Lung (tissue), 12 donors: ENCODE measurements around the gene CLN3. TPM values are rescaled to one million over a fixed set of nuclear protein-coding genes. Genes with fewer than 3 reads are reported as not detected.

Source experiments
- ATAC-seq: fragments of 200-7000 bp; cut with Tn5 transposase; one replicate; pipeline ENCODE4 v1.9.1; 2020; ENCODE audit warnings: moderate number of reproducible peaks; ENCODE audit not compliant: insufficient read depth, low FRiP score
- DNase-seq, 3 donors: peaks; one replicate each; pipeline ENCODE4 v3.0.0-alpha.2; 2013 to 2017
- H3K27ac ChIP-seq, 2 donors: one replicate each; pipeline ENCODE4 v1.5.1; 2013; ENCODE audit warnings: mild to moderate bottlenecking in 2 of 2, moderate library complexity in 2 of 2, control low read depth in 1 of 2, inconsistent platforms in 1 of 2, low read depth in 1 of 2, low read length in 1 of 2
- H3K27me3 ChIP-seq, 3 donors: one replicate each; pipeline ENCODE4 v1.5.1; 2013; ENCODE audit warnings: low read length in 2 of 3; ENCODE audit not compliant: control insufficient read depth in 3 of 3, insufficient read depth in 3 of 3
- H3K36me3 ChIP-seq, 4 donors: one replicate each; pipeline ENCODE4 v1.5.1; 2013; ENCODE audit warnings: low read length in 4 of 4, mild to moderate bottlenecking in 1 of 4, moderate library complexity in 1 of 4; ENCODE audit not compliant: control insufficient read depth in 4 of 4, insufficient read depth in 4 of 4
- H3K4me1 ChIP-seq, 5 donors: one replicate each; pipeline ENCODE4 v1.5.1; 2013; ENCODE audit warnings: low read length in 5 of 5, mild to moderate bottlenecking in 2 of 5, moderate library complexity in 1 of 5; ENCODE audit not compliant: control insufficient read depth in 5 of 5, insufficient read depth in 5 of 5
- H3K4me3 ChIP-seq: one replicate; pipeline ENCODE4 v1.5.1; 2013; ENCODE audit warnings: mild to moderate bottlenecking, control low read depth, moderate library complexity
- H3K9ac ChIP-seq, 2 donors: one replicate each; pipeline ENCODE4 v1.5.1; 2013; ENCODE audit warnings: low read length in 2 of 2, control low read depth in 1 of 2; ENCODE audit not compliant: insufficient read depth in 1 of 2
- H3K9me3 ChIP-seq, 4 donors: one replicate each; pipeline ENCODE4 v1.5.1; 2013; ENCODE audit warnings: low read length in 3 of 4, mild to moderate bottlenecking in 1 of 4, moderate library complexity in 1 of 4; ENCODE audit not compliant: control insufficient read depth in 4 of 4, insufficient read depth in 3 of 4
- CTCF ChIP-seq: IDR thresholded peaks from 2 replicates; pipeline ENCODE4 v1.5.1; 2012; ENCODE audit warnings: mild to moderate bottlenecking; ENCODE audit errors: control extremely low read depth, extremely low read depth
- WGBS, 2 donors: extraction: QIAGEN DNeasy Blood & Tissue Kit; methylation state at CpG; one replicate each; pipeline ENCODE4 v1.1.7; 2013; 5-methylcytosine and 5-hydroxymethylcytosine counted together
- polyA plus RNA-seq, 2 donors: library from polyadenylated mRNA; stranded (reverse); fragments of 200-250 nt; gene quantifications; one replicate each; pipeline ENCODE4 v1.2.1, GENCODE V29; 2013
- total RNA-seq, 2 donors: library from RNA; depleted of rRNA in 1 of 2; stranded (reverse); fragments of >200 nt in 1 of 2; gene quantifications; one replicate each; pipeline ENCODE4 v1.2.1, GENCODE V29; 2014 to 2021
- donor health status: control.
- donor health status: control.
- donor health status: Bipolar disorder and iron deficiency.
- donor health status: healthy.
- donor health status: DM: yes; HTN: yes; CAD: no.

Gene CLN3
- total and polyA plus RNA-seq, 4 donors = 42.4 to 64.8 (median 56.2) TPM

- no peak for ATAC-seq
- H3K9ac ChIP-seq = no peak overlapping the region
- no peak for DNase-seq
- H3K4me1 ChIP-seq = no peaks in the 10 kb centered on the region
- WGBS, 2 donors = 75 to 86% methylated on average over 9 to 10 of the region's 10 CpGs
- no peak for TF ChIP-seq CTCF
- no peak overlapping the region for H3K27ac ChIP-seq
- no peaks in the 10 kb centered on the region for H3K27me3 ChIP-seq
- no peaks in the 10 kb centered on the region for H3K9me3 ChIP-seq
- H3K4me3 ChIP-seq = no peak overlapping the region
- no peaks in the 10 kb centered on the region for H3K36me3 ChIP-seq
Observed at GRCh38 chr16:28499854-28500253, 8.0 kb upstream of the CLN3 start.

- Histone ChIP-seq H3K9ac (no peak overlapping the region), H3K36me3 (no peaks in the 10 kb centered on the region), H3K27me3 (no peaks in the 10 kb centered on the region), H3K9me3 (no peaks in the 10 kb centered on the region), H3K4me3 (no peak overlapping the region), H3K27ac (no peak overlapping the region), H3K4me1 (no peaks in the 10 kb centered on the region)
- DNase-seq (no peak), ATAC-seq (no peak)
- 87 to 94% methylated on average over 15 of the region's 15 CpGs for WGBS, 2 donors
- TF ChIP-seq CTCF = no peak
Observed at GRCh38 chr16:28498666-28499381, 7.0 kb upstream of the CLN3 start.

GRCh38 chr16:28497861-28498599 is 6.2 kb upstream of the CLN3 start:
- DNase-seq (no peak), ATAC-seq (no peak)
- no peaks in the 10 kb centered on the region for H3K4me1 ChIP-seq
- no peaks in the 10 kb centered on the region for H3K9me3 ChIP-seq
- H3K36me3 ChIP-seq = no peaks in the 10 kb centered on the region
- no peak overlapping the region for H3K4me3 ChIP-seq
- no peak overlapping the region for H3K9ac ChIP-seq
- H3K27me3 ChIP-seq = no peaks in the 10 kb centered on the region
- TF ChIP-seq CTCF = no peak
- 87 to 89% methylated on average over 33 of the region's 33 CpGs for WGBS, 2 donors
- no peak overlapping the region for H3K27ac ChIP-seq
